Measurements from ENCODE around the gene RPL27. TPM values are rescaled to one million over a fixed set of nuclear protein-coding genes. Genes with fewer than 3 reads are reported as not detected.
"Not testable (repeated sequence)": the region's sequence is repeated elsewhere in the genome, so short reads cannot be mapped to it uniquely, and the experiment has no call there.

RPL27 gene
- total RNA-seq, 1 donor, result 1,876 TPM

- DNase-seq (ENCODE audit: low read depth), result no peak
- peak overlapping the region; percentile 9 for H3K4me3 ChIP-seq (ENCODE audit: low read depth, low read length)
- no peak for TF ChIP-seq CTCF (IDR thresholded peaks at IDR 0.05; ENCODE audit: insufficient read depth, low read length)
Observed at GRCh38 chr17:42982266-42982665, 16.0 kb upstream of the RPL27 start.

- no peak for DNase-seq (ENCODE audit: low read depth)
- no peak overlapping the region for H3K4me3 ChIP-seq (ENCODE audit: low read depth, low read length)
- no peak for TF ChIP-seq CTCF (IDR thresholded peaks at IDR 0.05; ENCODE audit: insufficient read depth, low read length)
Observed at GRCh38 chr17:42985225-42985624, 13.0 kb upstream of the RPL27 start.

- no peak for TF ChIP-seq CTCF (IDR thresholded peaks at IDR 0.05; ENCODE audit: insufficient read depth, low read length)
- no peak for DNase-seq (ENCODE audit: low read depth)
- H3K4me3 ChIP-seq (ENCODE audit: low read depth, low read length), result no peak overlapping the region
Observed at GRCh38 chr17:42989141-42989540, 9.1 kb upstream of the RPL27 start.

- no peak overlapping the region for H3K4me3 ChIP-seq (ENCODE audit: low read depth, low read length)
- no peak for TF ChIP-seq CTCF (IDR thresholded peaks at IDR 0.05; ENCODE audit: insufficient read depth, low read length)
- DNase-seq (ENCODE audit: low read depth), result no peak
Observed at GRCh38 chr17:42989726-42990652, 8.2 kb upstream of the RPL27 start.

GRCh38 chr17:42991471-42991870, 6.7 kb upstream of the RPL27 start:
- TF ChIP-seq CTCF (IDR thresholded peaks at IDR 0.05; ENCODE audit: insufficient read depth, low read length), result no peak
- DNase-seq (ENCODE audit: low read depth), result no peak

GRCh38 chr17:42992872-42993271, 5.3 kb upstream of the RPL27 start:
- no peak for DNase-seq (ENCODE audit: low read depth)

More at GRCh38 chr17:42991471-42991870, 6.7 kb upstream of the RPL27 start:
- no peak overlapping the region for H3K4me3 ChIP-seq (ENCODE audit: low read depth, low read length)

GRCh38 chr17:42993913-42994312, 4.3 kb upstream of the RPL27 start:
- H3K4me3 ChIP-seq (ENCODE audit: low read depth, low read length); DNase-seq (ENCODE audit: low read depth): not testable (repeated sequence)

More at GRCh38 chr17:42992872-42993271, 5.3 kb upstream of the RPL27 start:
- no peak overlapping the region for H3K4me3 ChIP-seq (ENCODE audit: low read depth, low read length)
- TF ChIP-seq CTCF (IDR thresholded peaks at IDR 0.05; ENCODE audit: insufficient read depth, low read length), result no peak
